GM21423 (cell line): ENCODE results near the gene LRRC45.

Experiments
- ATAC-seq: cut with Tn5 transposase; IDR thresholded peaks from one replicate; pipeline ENCODE4 v1.9.1; 2021; ENCODE audit warnings: mild to moderate bottlenecking, moderate library complexity; ENCODE audit not compliant: unreplicated experiment

Gene LRRC45

GRCh38 chr17:82060614-82061013, 37.5 kb downstream of the LRRC45 start:
- ATAC-seq = no peak

DNA sequence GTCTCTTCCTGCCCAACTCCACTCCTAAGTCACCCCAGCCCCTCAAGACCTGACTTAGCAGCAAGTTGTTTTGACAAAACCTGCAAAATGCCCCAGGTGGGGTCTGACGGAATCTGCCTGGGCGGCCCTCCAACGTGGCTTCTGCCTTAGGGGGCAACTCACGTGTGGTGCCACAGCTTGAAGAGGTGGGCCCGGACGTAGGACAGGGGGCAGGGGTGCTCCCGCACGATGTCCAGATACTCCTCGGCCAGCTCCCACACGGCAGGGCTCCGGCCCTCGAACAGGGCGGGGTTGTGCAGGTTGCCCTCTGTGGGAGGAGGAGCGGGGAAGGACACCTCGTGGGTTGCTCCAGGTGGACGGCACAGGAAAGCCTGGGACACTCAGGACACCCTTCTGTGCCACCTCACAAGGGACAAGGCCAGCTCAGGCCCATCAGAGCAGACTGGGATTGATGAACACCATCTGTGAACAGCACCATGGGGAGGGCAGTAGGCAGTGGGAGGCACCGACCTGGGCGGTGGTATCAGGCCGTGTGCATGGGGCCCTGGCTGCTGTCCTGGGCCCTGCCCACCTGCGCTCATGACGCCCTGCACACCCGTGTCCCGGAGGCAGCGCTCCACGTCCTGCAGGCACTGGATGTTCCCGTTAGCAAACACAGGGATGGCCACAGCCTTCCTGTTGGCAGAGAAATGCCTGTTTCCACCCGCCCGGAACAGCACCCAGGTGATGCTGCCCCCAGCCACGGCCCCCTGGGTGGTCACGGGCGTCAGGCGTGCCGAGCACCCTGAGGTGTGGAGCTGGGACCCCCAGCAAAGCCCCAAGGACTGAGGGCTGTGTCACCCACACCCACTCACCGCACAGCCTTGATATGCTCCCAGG, 38.2 kb downstream of the LRRC45 start:
- no peak for ATAC-seq

DNA sequence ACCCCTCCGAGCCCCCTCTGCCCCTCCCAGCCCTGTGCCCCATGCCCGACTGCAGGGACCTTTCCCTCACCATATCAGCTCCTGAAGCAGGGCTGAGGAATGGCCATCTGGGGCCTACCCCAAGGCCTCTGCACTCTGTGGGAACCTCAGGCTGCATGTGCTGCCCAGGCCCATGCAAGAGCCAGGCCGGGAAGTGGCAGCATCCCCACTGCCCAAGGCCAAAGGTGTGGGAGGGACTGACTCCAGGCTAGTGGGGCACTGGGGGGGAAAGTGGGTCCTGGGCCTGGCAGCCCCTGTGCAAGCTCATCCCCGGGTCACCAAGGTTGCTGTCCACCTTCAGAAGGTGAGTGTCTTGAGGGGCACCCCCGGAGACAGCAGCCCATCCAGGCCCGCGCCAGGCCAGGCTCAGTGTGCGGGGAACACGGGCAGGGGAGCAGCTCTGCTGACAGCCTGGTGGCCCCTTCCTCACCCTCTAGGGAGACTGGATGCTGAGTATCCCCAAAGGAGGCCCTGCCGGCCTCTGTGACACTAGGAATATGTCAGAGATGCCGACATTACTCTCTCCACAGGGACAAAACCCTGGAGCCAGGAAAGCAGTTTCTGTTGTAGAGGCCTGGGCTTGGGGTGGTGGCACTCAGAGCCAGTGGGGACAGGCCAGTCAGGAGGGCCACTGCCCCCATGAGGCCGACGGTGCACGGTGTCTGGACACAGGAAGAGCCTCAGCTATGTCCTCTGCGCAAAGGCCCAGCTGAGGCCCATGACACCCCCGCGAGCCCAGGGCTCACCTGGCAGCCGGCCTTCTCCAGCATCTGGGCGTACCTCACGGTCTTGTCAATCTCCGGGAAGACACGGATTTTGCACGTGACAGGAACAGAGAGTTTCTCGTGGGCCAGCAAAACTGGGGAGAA, 39.2 kb downstream of the LRRC45 start:
- ATAC-seq = no peak

DNA sequence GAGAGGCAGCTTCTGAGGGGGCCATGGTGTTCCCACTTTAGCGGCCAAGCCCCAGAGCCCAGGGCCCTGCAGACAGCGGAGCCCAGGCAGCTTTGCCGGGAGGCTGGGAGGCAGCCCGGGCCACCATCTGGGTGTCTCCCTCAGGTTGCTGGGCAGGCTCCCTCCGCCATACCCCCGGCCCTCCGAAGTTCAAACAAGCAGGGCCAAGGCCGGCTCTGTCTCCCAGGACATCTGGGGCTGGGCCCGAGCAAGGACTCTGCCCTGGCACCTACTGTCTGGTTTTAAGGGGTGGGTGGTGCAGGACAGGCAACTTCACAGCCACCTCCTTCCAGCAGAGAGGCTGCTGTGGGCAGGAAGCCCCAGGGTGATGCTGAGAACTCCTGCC, 39.9 kb downstream of the LRRC45 start:
- no peak for ATAC-seq

DNA sequence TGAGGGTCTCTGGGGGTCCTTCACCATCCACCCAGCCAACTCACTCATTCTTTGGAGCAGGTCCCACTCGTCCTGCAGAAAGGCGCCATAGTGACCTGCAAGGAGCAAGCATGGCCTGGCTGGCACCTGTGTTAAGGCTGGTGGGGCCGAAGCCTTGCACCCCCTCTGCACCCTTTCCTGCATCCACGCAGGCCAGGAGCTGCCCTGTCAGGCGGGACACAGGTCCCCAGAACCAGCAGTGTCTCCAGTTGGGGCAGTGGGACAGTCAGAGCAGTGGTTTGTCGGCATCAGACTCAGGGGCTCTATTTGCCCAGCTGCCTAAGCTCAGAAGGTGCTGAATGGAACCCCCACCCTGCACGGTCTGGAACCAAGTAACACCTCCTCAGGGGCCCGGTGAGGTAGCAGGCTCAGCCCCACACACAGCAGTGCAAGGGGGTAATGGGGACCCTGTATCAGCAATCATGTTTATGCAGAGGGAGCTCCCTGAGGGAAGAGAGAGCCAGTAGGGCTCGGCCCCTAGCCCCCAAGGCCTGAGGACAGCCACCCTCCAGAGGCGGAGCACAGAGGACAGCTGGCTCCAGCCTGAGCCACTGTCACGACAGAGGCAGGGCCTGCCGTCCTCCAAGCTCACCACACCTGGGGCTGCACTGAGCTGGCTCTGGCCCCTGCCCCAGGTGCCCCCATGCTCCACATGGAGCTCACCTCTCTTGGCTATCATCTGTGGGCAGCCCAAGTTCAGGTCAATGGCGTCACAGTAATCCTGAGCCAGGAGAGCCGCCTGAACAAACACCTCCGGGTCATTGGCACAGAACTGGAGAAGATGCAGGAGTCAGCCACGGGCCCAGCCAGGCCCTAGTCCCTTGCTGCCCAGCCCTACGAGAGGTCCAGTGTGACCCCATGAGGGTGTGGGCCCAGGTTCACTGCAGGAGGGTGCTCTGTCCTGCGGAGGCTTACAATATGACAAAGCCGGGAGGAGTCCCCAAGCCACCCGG, 40.6 kb downstream of the LRRC45 start:
- no peak for ATAC-seq

- ATAC-seq = no peak
Measured at GRCh38 chr17:82064433-82065192, 41.5 kb downstream of the LRRC45 start.

DNA sequence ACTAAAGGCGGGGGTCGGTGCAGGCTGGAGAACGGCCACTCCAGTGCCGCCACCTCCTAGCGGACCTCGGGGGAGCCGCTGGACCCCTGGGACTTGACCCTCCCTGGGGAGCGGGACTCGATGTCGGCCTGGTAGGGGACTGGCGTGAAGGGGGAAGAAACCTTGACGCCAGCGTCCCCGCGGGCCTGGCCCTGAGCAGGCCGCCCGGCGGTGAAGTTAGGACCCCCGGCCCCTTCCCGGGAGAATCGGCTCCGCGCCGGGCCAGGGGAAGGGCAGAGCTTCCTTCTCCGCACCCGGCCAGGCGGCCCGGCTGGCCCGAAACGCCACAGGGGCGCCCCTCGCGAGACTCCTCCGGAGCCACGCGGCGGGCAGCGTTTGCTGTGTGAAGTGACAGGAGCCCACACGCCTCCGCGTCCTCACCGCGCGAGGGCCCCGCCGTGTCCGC, 42.1 kb downstream of the LRRC45 start:
- ATAC-seq = no peak

DNA sequence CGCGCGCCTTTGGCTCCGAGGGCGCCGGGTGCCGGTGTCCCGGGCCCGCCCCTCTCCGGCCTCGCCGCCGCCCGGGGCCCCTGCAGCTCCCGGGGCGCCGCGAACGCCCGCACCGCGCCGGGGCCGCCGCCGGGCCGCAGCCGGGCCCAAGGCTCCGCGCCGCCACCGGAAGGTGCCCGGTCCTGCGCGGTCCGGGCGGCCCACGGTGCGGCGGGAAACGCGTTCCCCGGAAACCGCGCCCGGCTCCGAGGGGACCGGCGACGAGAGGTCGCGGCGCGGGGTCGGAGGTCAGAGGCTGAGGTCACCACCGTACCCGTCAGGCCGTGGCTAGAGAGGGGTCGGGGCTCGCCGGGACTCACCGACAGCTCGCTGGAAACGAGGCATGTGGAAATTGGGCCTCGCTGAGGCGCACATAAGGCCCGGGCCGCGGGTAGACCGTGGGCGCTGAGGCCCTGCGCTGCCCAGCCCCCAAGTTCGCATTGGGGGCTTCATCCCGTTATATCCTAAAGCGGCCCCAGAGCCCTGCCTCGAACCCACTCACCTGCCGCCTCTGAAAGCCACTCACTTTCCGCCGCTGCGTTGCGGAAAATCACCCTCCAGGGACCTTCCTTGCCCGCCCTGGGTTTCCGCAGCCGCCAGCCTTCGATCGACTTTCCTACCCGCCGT, 42.7 kb downstream of the LRRC45 start, which contains the start of gene DUS1L:
Gene DUS1L, minus strand, starts transcription at position 167 of the 666 bp plus-strand sequence. CDS start 745 bp downstream, outside the sequence.
- peak; percentile 67 for ATAC-seq

GRCh38 chr17:82070611-82071010, 47.5 kb downstream of the LRRC45 start:
- ATAC-seq = no peak

- ATAC-seq = no peak
Measured at GRCh38 chr17:82072827-82073226, 49.7 kb downstream of the LRRC45 start.

- no peak for ATAC-seq
Measured at GRCh38 chr17:82073446-82073845, 50.3 kb downstream of the LRRC45 start.

DNA sequence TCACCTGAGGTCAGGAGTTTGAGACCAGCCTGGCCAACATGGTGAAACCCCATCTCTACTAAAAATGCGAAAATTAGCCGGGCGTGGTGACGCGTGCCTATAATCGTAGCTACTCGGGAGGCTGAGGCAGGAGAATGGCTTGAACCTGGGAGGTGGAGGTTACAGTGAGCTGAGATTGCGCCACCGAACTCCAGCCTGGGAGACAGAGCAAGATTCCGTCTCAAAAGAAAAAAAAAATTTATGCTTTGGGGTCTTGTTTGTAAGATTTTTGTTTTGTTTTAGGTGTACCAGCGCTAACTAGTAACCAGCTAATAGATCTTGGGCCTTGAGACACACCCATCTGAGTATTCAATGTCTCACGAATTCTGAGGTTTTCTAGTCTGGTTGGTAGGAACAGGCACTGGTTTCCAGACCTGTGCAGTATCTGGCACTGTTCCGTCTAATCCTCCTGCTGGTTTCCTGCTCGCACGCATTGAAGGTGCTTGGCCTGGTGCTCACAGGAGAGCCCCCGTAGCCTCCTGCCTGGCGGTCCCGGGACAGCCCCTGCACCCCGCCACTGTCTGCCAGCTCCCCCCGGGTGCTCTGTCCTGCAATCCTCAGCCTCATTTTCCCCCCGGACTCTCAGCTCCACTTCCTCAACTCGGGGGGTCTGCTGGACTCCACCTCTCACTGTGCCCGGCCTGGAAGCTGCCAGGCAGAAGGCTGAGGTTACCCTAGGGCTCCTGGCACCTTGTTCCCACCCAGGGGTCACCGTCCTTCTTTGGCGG, 53.1 kb downstream of the LRRC45 start:
- ATAC-seq = no peak

DNA sequence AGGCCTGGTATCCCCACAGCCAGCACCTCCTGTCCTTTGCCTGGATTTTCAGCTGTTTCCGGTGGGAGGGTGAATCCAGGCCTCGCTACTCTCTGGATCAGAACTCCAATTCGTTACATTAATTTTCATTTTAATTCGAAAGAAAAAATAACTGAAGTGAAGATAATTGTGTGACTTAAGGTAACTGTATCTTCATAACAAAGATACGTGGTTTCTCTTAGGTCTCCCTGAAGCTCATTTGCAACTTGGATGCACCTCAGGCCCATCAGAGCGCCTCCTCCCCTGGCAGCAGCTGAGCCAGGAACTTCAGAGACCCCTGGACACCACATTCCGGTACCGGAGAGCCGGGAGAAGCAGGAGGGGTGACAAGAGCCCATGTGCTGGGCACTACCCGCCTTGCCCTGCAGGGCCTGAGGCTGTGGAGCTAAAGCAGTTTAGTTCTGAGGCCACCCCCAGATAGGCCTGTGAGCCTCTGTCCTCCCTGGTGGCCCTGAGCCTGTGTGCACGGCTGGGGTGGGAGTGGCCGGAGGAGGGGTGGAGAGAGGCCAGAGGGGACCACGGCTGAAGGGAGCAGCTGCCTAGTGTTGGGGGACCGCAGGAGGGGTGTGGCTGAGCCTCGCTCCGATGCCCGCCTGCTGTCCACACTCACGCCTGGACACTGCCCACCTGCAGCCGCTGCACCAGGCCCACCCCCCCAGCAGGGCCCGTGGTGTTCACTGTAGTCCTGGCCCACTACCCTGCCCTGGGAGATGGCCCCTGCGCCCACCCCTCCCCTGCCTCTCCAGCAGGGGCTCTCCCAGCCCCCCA, 53.9 kb downstream of the LRRC45 start:
- no peak for ATAC-seq

DNA sequence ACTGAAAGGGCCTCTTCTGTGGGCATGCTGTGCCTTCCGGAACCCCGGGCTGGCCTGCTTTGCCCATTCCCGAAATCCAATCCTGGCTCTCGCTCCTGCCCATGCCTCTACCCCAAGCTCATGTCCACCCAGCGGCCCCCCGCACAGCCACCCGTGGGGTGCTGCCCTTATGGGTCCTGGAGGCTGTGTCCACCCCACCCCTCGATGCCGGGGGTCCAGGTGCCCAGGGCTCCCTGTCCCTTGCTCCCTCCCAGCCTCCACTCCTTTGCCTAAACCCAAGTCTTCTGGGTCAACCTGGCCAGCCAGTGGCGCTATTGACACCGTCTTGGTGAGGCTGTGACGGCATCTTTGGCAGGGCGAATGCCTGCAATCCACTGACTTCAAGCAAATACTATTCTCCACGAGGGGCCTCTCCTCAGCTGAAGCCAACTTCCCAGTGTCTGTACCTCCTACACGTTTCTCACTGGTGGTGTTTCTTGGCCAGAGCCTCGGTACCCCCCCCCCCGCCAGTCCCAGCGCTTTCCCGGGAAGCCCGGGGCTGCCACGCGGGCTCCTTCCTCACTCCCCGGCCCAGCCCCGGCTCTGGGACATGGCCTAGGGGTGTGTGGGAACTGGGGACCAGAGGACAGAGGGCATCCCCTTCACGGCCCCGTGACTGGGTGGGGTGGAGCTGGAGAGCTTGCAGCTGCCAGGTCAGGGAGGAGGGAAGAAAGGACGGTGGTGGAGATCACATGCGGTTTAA, 54.7 kb downstream of the LRRC45 start:
- ATAC-seq = no peak

GRCh38 chr17:82078433-82078832, 55.3 kb downstream of the LRRC45 start:
- ATAC-seq = no peak

DNA sequence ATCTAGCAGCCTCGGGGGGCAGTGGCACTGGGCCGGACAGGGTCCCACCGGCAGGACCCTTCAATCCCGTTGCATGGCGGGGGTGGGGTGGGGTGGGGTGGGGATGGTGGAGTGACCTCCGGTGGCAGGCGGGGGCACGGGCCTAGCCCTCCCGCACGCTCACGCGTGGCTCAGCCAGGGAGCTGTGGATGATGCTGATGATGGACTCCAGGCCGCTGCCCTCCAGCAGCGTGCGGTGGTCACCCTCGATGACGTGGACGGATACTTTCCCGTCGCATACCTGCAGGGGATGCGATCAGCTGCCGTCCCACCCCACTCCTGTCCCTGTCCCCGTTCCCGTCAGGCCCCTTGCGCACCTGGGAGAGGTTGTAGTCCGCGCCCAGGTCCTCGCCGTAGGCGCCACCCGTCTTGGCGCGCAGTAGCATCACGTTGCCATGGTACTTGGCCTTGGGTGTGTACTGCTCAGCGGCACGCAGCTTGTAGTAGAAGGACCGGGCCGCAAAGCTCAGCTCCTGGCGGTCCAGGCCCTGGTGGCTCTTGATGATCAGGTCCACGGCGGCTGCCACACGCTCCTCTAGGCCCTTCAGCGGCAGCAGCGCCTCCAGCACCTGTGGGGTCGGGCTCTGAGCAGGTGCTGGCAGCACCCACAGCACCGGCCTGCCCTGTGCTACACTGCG, 56.0 kb downstream of the LRRC45 start:
- no peak for ATAC-seq
